Posterior cingulate gyrus (tissue), 11 donors: ENCODE results near the gene UBR4.

ENCODE experiments used
- DNase-seq, 10 donors: peaks; one replicate each; pipeline versions ENCODE4 v3.0.0 to v3.0.0-alpha.2; 2020 to 2021; ENCODE audit warnings: mixed read lengths in 3 of 10
- intact Hi-C: fragments of 100-400 bp; cut with DNase I; formaldehyde crosslinking; loops from one replicate; pipeline ENCODE4 v1.15.1; 2023

UBR4 gene

GRCh38 chr1:19101244-19101643 lies 108.8 kb downstream of the UBR4 start:
- intact Hi-C loops = no loop called here
- no peak for DNase-seq

DNA sequence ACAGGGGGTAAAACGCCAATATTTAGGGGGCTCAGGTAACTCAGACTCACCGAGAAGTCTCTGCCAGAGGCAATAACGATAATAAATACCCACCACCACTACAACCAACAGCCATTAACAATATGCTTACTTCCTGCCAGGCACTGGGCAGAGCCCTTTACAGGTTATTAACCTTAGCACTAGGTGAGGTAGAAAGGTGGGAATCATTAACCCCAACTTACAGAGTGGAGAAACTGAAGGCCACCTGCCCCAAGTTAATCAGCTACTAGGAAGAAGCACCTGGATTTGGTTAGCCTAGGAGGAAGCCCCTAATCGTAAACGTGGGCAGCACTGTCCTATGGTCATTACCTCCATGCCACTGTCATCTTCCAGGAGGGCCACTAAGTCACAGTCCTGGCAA lies 110.0 kb downstream of the UBR4 start:
- no peak for DNase-seq
- intact Hi-C loops = no loop called here

- intact Hi-C loops = loop anchor here (5.0 kb wide), 1 partner anchor 190 kb away; no protein-coding TSS in a partner anchor
- DNase-seq = no peak
These were observed 113.1 kb downstream of the UBR4 start for GRCh38 chr1:19096990-19097389.

- intact Hi-C loops = loop anchor here (5.0 kb wide), 1 partner anchor 189 kb away; no protein-coding TSS in a partner anchor
- DNase-seq = peak in 8 of 10 donors; percentile 49 to 91 (median 60)
These were observed 113.8 kb downstream of the UBR4 start for GRCh38 chr1:19096036-19096833.

DNA sequence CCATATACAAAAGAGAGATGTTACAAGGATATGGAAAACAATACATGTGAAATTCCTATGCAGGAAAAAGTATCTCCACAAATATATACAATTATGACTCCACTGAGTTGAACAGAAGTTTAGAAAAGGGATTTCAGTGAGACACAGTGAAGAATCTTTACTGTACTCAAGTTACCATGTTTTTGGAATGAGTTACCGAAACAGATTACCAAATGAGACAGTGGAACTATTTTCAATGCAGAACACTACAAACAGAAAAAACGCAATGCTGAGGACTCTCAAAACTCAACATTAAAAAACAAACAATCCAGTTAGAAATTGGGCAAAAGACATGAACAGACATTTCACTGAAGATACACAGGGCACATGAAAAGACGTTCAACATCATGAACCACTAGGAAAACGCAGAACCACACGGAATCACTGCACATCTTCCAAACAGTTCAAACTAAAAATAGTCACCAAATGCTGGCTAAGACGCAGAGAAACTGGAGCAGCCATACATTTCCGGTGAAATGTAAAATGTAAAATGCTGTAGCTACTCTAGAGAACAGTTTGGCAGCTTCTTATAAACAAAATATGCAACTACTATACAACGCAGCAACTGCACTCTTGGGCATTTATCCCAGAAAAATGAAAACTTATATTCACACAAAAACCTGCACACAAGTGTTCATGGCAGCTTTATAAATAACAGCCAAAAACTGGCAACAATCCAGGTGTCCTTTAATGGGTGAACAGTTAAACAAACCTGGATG lies 118.7 kb downstream of the UBR4 start:
- intact Hi-C loops = no loop called here
- no peak for DNase-seq

DNA sequence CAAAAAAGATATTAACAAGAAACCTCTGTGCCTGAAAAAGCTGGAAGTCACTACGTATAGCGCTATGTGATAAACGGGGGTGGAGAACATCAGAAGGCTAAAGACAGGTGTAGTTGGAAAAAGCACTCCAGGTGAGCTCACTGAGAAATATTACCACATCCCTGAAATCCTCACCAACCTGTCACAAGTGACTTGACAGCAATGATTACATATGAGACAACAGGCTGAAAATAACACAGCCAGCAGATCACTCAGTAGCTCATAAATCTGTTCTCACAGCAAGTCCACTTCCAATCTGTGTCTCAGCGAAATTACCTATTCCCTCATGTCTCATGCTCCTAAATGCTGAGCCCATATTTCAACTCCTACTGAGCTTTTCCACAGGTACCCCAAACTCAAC lies 120.5 kb downstream of the UBR4 start:
- intact Hi-C loops = no loop called here
- DNase-seq = no peak

GRCh38 chr1:19088717-19089442 lies 121.2 kb downstream of the UBR4 start:
- no peak for DNase-seq
- intact Hi-C loops = no loop called here

- DNase-seq = no peak
These were observed 122.1 kb downstream of the UBR4 start for GRCh38 chr1:19087737-19088594.

GRCh38 chr1:19087017-19087736 lies 122.9 kb downstream of the UBR4 start:
- intact Hi-C loops = no loop called here
- DNase-seq = no peak

More at GRCh38 chr1:19087737-19088594, 122.1 kb downstream of the UBR4 start:
- intact Hi-C loops = no loop called here

GRCh38 chr1:19086176-19086875 lies 123.7 kb downstream of the UBR4 start:
- intact Hi-C loops = no loop called here
- no peak for DNase-seq

DNA sequence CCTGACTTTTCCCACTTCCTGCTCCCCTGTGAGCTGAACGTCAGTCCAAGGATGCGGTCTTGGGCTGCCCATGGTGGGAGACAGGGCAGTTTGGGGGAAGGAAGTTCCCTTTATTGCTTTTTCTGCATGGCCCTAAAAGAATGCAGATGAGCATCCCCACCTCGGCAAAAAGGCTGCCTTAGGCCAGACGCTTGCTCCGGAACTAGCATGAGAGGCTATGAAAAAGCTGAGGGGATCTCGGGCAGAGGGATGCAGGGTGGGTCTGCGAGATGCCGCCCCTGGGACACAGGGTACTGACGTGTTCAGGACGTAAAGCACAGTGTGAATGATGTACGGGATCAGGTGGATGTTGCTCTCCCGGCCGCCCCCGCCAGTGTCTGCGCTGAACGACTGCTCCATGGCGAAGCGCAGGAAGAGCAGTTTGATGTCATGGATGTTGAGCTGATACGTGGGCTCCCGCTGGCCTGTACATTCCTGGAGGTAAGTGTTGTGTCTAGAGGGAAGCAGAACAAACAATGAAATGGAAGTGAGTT lies 125.8 kb downstream of the UBR4 start:
- DNase-seq = no peak

DNA sequence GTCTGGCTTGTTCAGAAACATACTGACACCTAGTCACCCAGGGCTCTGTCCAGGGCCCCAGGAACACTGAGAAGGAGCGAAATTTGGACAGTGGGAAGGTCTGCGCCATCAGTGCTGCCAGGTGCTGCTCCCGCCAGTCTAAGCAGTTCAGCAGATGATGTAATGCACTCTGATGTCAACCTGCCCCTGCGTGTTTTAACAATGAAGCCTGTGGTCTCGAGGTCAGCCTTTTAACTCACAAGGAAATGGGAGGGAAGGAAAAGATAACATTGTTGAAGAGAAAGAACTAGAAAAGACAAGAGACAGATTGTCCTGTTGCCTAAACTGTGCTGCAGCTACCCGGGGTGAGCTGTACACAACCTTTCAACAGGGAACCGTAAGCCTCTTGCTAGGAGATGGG lies 127.0 kb downstream of the UBR4 start:
- no peak for DNase-seq
- intact Hi-C loops = no loop called here

More for the DNA sequence above, 125.8 kb downstream of the UBR4 start:
- intact Hi-C loops = no loop called here

DNA sequence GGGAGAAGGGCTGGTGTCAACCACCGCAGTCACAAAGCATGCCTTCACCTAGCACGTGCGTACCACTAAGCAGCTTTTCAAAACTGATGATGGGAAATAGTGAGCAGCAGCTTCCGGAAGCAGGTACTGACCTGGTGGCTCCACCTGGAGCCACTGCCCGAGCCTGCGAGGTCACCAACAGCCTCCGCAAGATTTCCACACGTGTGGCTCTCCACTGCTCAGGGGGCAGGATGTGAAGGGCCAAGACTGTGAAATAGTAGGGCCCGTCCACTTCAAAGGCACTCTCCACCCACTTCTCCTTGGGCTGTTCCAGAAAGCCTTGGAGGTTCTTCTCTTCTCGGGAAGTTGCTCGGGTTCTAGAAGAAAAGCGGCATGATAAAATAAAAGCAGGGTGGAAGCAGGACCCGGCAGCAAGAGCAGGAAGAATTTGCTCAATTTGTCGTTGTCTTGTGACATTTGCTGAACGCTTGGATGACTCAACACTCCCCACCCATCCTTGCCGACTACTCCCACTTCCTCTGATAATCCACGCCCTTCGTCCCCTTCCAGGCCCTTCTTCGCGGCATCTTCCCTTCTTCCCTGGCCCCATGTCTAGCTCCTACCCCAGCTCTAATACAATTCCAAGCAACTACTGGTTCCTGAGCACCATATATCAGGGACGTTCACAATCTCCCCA lies 128.7 kb downstream of the UBR4 start:
- intact Hi-C loops = no loop called here
- DNase-seq = no peak

- no peak for DNase-seq
- intact Hi-C loops = no loop called here
These were observed 129.3 kb downstream of the UBR4 start for GRCh38 chr1:19080721-19081120.

- no peak for DNase-seq
- intact Hi-C loops = no loop called here
These were observed 130.3 kb downstream of the UBR4 start for GRCh38 chr1:19079541-19080472.

- intact Hi-C loops = no loop called here
- no peak for DNase-seq
These were observed 131.5 kb downstream of the UBR4 start for GRCh38 chr1:19078536-19078935.
